Measurements from ENCODE around the gene ZNRF1. TPM values are rescaled to one million over a fixed set of nuclear protein-coding genes. Genes with fewer than 3 reads are reported as not detected.

The ZNRF1 gene
- total and polyA plus RNA-seq, 2 of the 13 experiments (the other 11 are each of a cell fraction or from before 2014, with no cell fraction given), result 43.9 to 58.7 TPM

DNA sequence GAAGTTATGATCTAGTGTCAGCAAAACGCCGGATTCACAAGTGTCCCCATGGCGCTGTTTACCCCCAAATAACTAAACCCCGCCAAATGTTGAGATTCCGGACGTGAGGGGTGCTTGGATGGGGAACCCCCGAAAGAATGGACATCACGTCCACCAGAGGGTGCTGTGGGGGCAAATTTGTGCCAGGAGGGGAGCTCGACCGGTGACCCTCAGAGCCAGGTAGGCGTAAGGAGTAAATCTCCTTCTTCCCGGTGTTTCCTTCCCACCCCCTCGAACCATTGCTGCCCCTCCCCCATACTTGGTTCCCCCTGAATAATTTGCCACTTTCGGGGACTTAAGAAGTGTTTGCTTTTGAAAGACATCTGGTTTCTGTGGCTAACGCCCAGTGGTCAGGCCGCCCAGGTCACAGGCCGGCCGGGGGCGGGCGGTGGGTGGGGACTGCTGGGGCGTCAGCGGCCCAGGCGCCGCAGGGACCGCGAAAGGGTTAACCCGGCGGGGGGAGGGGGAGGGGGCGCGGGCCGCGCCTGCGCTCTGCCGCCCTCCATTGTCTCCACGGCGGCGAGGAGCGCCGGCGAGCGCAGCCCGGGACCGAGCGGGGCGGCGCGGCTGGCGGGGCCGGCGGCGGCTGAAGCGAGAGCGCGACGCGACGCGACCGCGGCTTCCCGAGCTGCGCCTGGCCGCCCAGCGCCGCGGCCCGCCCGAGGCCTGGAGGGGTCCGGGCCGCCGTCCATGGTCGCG lies at the start of gene ZNRF1 (continued):
- TF ChIP-seq, protein P1, sequence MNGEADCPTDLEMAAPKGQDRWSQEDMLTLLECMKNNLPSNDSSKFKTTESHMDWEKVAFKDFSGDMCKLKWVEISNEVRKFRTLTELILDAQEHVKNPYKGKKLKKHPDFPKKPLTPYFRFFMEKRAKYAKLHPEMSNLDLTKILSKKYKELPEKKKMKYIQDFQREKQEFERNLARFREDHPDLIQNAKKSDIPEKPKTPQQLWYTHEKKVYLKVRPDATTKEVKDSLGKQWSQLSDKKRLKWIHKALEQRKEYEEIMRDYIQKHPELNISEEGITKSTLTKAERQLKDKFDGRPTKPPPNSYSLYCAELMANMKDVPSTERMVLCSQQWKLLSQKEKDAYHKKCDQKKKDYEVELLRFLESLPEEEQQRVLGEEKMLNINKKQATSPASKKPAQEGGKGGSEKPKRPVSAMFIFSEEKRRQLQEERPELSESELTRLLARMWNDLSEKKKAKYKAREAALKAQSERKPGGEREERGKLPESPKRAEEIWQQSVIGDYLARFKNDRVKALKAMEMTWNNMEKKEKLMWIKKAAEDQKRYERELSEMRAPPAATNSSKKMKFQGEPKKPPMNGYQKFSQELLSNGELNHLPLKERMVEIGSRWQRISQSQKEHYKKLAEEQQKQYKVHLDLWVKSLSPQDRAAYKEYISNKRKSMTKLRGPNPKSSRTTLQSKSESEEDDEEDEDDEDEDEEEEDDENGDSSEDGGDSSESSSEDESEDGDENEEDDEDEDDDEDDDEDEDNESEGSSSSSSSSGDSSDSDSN (CRISPR knock-in tag; IDR thresholded peaks at IDR 0.05), result no peak; the same call in 1 of the 2 replicates
- TF ChIP-seq HMG20A (CRISPR knock-in tag; IDR thresholded peaks at IDR 0.05; ENCODE audit: borderline replicate concordance) (no peak), TGIF2 (CRISPR knock-in tag; IDR thresholded peaks at IDR 0.05) (no peak), SIX1 (CRISPR knock-in tag; IDR thresholded peaks at IDR 0.05; ENCODE audit: borderline replicate concordance) (no peak), MIER2 (CRISPR knock-in tag; IDR thresholded peaks at IDR 0.05) (peak; percentile 52; the same call in 1 of the 2 replicates), PHF20 (CRISPR knock-in tag; IDR thresholded peaks at IDR 0.05) (no peak), SRY (CRISPR knock-in tag; IDR thresholded peaks at IDR 0.05) (no peak), SP5 (CRISPR knock-in tag; IDR thresholded peaks at IDR 0.05; ENCODE audit: borderline replicate concordance, low read depth) (no peak), HNF4A (CRISPR knock-in tag; IDR thresholded peaks at IDR 0.05) (no peak; the same call in 1 of the 2 replicates), ARNT (IDR thresholded peaks at IDR 0.05) (no peak), ZNF251 (CRISPR knock-in tag; IDR thresholded peaks at IDR 0.05) (no peak), ZNF3 (CRISPR knock-in tag; IDR thresholded peaks at IDR 0.05) (no peak), NR2F2 (IDR thresholded peaks at IDR 0.05; ENCODE audit: borderline replicate concordance, low read depth) (peak; percentile 62; the same call in 1 of the 2 replicates), ZNF678 (CRISPR knock-in tag; IDR thresholded peaks at IDR 0.05) (no peak), ZNF788 (CRISPR knock-in tag; IDR thresholded peaks at IDR 0.05; ENCODE audit: borderline replicate concordance) (no peak), TEAD3 (CRISPR knock-in tag; optimal IDR thresholded peaks at IDR 0.05; ENCODE audit: borderline replicate concordance) (no peak), EHMT2 (IDR thresholded peaks at IDR 0.05; ENCODE audit: borderline replicate concordance, low read depth, low read length) (no peak), ZNF879 (CRISPR knock-in tag; IDR thresholded peaks at IDR 0.05) (no peak), ZMYM4 (CRISPR knock-in tag; IDR thresholded peaks at IDR 0.05) (no peak)
- TF ChIP-seq, protein P2, sequence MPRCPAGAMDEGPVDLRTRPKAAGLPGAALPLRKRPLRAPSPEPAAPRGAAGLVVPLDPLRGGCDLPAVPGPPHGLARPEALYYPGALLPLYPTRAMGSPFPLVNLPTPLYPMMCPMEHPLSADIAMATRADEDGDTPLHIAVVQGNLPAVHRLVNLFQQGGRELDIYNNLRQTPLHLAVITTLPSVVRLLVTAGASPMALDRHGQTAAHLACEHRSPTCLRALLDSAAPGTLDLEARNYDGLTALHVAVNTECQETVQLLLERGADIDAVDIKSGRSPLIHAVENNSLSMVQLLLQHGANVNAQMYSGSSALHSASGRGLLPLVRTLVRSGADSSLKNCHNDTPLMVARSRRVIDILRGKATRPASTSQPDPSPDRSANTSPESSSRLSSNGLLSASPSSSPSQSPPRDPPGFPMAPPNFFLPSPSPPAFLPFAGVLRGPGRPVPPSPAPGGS (CRISPR knock-in tag; IDR thresholded peaks at IDR 0.05), result peak; percentile 70; the same call in 1 of the 2 replicates
- TF ChIP-seq, protein P3, sequence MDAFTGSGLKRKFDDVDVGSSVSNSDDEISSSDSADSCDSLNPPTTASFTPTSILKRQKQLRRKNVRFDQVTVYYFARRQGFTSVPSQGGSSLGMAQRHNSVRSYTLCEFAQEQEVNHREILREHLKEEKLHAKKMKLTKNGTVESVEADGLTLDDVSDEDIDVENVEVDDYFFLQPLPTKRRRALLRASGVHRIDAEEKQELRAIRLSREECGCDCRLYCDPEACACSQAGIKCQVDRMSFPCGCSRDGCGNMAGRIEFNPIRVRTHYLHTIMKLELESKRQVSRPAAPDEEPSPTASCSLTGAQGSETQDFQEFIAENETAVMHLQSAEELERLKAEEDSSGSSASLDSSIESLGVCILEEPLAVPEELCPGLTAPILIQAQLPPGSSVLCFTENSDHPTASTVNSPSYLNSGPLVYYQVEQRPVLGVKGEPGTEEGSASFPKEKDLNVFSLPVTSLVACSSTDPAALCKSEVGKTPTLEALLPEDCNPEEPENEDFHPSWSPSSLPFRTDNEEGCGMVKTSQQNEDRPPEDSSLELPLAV (CRISPR knock-in tag; conservative IDR thresholded peaks at IDR 0.05; ENCODE audit: low read depth), result no peak
- TF ChIP-seq, protein P4, sequence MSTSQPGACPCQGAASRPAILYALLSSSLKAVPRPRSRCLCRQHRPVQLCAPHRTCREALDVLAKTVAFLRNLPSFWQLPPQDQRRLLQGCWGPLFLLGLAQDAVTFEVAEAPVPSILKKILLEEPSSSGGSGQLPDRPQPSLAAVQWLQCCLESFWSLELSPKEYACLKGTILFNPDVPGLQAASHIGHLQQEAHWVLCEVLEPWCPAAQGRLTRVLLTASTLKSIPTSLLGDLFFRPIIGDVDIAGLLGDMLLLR (CRISPR knock-in tag; IDR thresholded peaks at IDR 0.05), result no peak
- TF ChIP-seq, protein P5, sequence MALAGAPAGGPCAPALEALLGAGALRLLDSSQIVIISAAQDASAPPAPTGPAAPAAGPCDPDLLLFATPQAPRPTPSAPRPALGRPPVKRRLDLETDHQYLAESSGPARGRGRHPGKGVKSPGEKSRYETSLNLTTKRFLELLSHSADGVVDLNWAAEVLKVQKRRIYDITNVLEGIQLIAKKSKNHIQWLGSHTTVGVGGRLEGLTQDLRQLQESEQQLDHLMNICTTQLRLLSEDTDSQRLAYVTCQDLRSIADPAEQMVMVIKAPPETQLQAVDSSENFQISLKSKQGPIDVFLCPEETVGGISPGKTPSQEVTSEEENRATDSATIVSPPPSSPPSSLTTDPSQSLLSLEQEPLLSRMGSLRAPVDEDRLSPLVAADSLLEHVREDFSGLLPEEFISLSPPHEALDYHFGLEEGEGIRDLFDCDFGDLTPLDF (CRISPR knock-in tag; IDR thresholded peaks at IDR 0.05), result no peak; the same call in 1 of the 2 replicates

Data from HepG2 (cell line).